Transverse colon (tissue), 4 donors: ENCODE results near the gene ZNF804B. TPM values are rescaled to one million over a fixed set of nuclear protein-coding genes. Genes with fewer than 3 reads are reported as not detected.

Experiments used
- DNase-seq: peaks from one replicate; pipeline ENCODE4 v3.0.0-alpha.2; 2019
- H3K27ac ChIP-seq, 4 donors: fragments of 200-600 bp; sonication (generic); 2 replicates each; pipeline ENCODE4 v1.5.1; 2016 to 2018; ENCODE audit warnings: inconsistent platforms in 4 of 4
- H3K27me3 ChIP-seq: fragments of 200-600 bp; sonication (generic); 2 replicates; pipeline ENCODE4 v1.5.1; 2017; ENCODE audit warnings: inconsistent platforms
- H3K36me3 ChIP-seq, 4 donors: fragments of 200-600 bp; sonication (generic); 2 replicates each; pipeline ENCODE4 v1.5.1; 2017 to 2019; ENCODE audit warnings: inconsistent platforms in 4 of 4
- H3K4me1 ChIP-seq, 4 donors: fragments of 200-600 bp; sonication (generic); 2 replicates each; pipeline ENCODE4 v1.5.1; 2017 to 2020; ENCODE audit warnings: inconsistent platforms in 4 of 4
- H3K4me3 ChIP-seq, 4 donors: fragments of 200-600 bp; sonication (generic); 1 replicate in 1 of 4; 2 replicates in 3 of 4; pipeline versions ENCODE4 v1.5.1 to v1.6.1; 2017 to 2019; ENCODE audit warnings: inconsistent platforms in 4 of 4
- H3K9me3 ChIP-seq, 2 donors: fragments of 200-600 bp; sonication (generic); 2 replicates each; pipeline ENCODE4 v1.5.1; 2017 to 2019; ENCODE audit warnings: inconsistent platforms in 2 of 2
- CTCF ChIP-seq, 5 experiments: fragments of 200-600 bp in 3 of 5; fragments of 450-650 bp in 2 of 5; sonication (generic) in 3 of 5; IDR thresholded peaks; 1 replicate in 2 of 5; 2 replicates in 3 of 5; pipeline ENCODE4 v1.5.1; 2016 to 2017; ENCODE audit warnings: antibody characterized with exemption in 5 of 5, inconsistent platforms in 3 of 5, mild to moderate bottlenecking in 2 of 5, moderate library complexity in 1 of 5
- EP300 ChIP-seq: sonication (generic); formaldehyde crosslinking; IDR thresholded peaks from one replicate; pipeline ENCODE4 v1.6.1; 2017; ENCODE audit warnings: antibody characterized with exemption, low read depth
- POLR2A ChIP-seq: fragments of 450-650 bp; IDR thresholded peaks from one replicate; pipeline ENCODE4 v1.6.1; 2016; ENCODE audit warnings: antibody characterized with exemption, mild to moderate bottlenecking, moderate library complexity
- POLR2AphosphoS5 ChIP-seq, 3 donors: sonication (generic); formaldehyde crosslinking; IDR thresholded peaks; one replicate each; pipeline ENCODE4 v1.6.1; 2016; ENCODE audit warnings: antibody characterized with exemption in 3 of 3
- WGBS, 2 donors: methylation state at CpG; one replicate each; pipeline ENCODE4 v1.1.5; 2018; ENCODE audit warnings: low coverage in 1 of 2; 5-methylcytosine and 5-hydroxymethylcytosine counted together
- in situ Hi-C, 4 donors: fragments of 200-750 bp; cut with MboI; loops; one replicate each; pipeline versions ENCODE4 v1.15.0 to v1.15.1; 2017; ENCODE audit warnings: low sequenced_read_pairs in 3 of 4, low pct_ligation_motif_present in 1 of 4, low pct_unique_long_range_greater_than_20kb in 1 of 4
- intact Hi-C: fragments of 100-400 bp; cut with DNase I; formaldehyde crosslinking; loops from one replicate; pipeline ENCODE4 v1.15.1; 2023; ENCODE audit warnings: low total_unique reads
- total RNA-seq, 4 donors: library from RNA; depleted of rRNA; stranded (reverse); fragments of >200 nt; gene quantifications; one replicate each; pipeline ENCODE4 v1.1.0, GENCODE V29; 2016

ZNF804B gene
- total RNA-seq, 4 donors from 2014 or later = not detected

GRCh38 chr7:89311886-89312285, 552.4 kb downstream of the ZNF804B start:
- Histone ChIP-seq H3K4me3 (no peak overlapping the region), H3K27ac (no peak overlapping the region), H3K4me1 (no peaks in the 10 kb centered on the region), H3K36me3 (no peaks in the 10 kb centered on the region), H3K9me3 (no peaks in the 10 kb centered on the region), H3K27me3 (no peaks in the 10 kb centered on the region)
- 92% methylated on average over 4 of the region's 4 CpGs for WGBS, 2 donors
- no peak for DNase-seq
- in situ Hi-C loops (no loop called here), intact Hi-C loops (no loop called here)
- no peak for TF ChIP-seq CTCF (IDR thresholded peaks at IDR 0.05)
- TF ChIP-seq POLR2AphosphoS5 (IDR thresholded peaks at IDR 0.05) = no peak
- no peak for TF ChIP-seq EP300
- no peak for TF ChIP-seq POLR2A

- Histone ChIP-seq H3K4me3 (no peak overlapping the region), H3K27ac (no peak overlapping the region), H3K4me1 (no peaks in the 10 kb centered on the region), H3K27me3 (no peaks in the 10 kb centered on the region), H3K9me3 (no peaks in the 10 kb centered on the region), H3K36me3 (no peaks in the 10 kb centered on the region)
- intact Hi-C loops (no loop called here), in situ Hi-C loops (no loop called here)
- DNase-seq = no peak
- no peak for TF ChIP-seq POLR2A
- no peak for TF ChIP-seq CTCF (IDR thresholded peaks at IDR 0.05)
- no peak for TF ChIP-seq EP300
- TF ChIP-seq POLR2AphosphoS5 (IDR thresholded peaks at IDR 0.05) = no peak
Measured at GRCh38 chr7:89312551-89312950, 553.1 kb downstream of the ZNF804B start.

- Histone ChIP-seq H3K4me1 (no peaks in the 10 kb centered on the region), H3K9me3 (no peaks in the 10 kb centered on the region), H3K27ac (no peak overlapping the region), H3K4me3 (no peak overlapping the region), H3K36me3 (no peaks in the 10 kb centered on the region), H3K27me3 (no peaks in the 10 kb centered on the region)
- in situ Hi-C loops = no loop called here
- TF ChIP-seq EP300 (no peak), POLR2A (no peak), CTCF (IDR thresholded peaks at IDR 0.05) (no peak), POLR2AphosphoS5 (IDR thresholded peaks at IDR 0.05) (no peak)
- intact Hi-C loops = no loop called here
- WGBS, 2 donors = 29 to 62% methylated on average over 1 of the region's 1 CpG
- no peak for DNase-seq
Measured at GRCh38 chr7:89316584-89317251, 557.2 kb downstream of the ZNF804B start.

GRCh38 chr7:89332026-89332425, 572.5 kb downstream of the ZNF804B start:
- H3K4me1 ChIP-seq = no peaks in the 10 kb centered on the region
- H3K27me3 ChIP-seq = no peaks in the 10 kb centered on the region
- in situ Hi-C loops = no loop called here
- H3K27ac ChIP-seq = no peak overlapping the region
- DNase-seq = no peak
- H3K36me3 ChIP-seq = no peaks in the 10 kb centered on the region
- TF ChIP-seq POLR2A (no peak), EP300 (no peak), CTCF (IDR thresholded peaks at IDR 0.05) (no peak), POLR2AphosphoS5 (IDR thresholded peaks at IDR 0.05) (no peak)
- intact Hi-C loops = no loop called here
- H3K4me3 ChIP-seq = no peak overlapping the region
- WGBS, 2 donors = 33 to 70% methylated on average over 1 of the region's 1 CpG
- no peaks in the 10 kb centered on the region for H3K9me3 ChIP-seq
